H1 (cell line): Measurements from ENCODE around the gene CLRN1. TPM values are rescaled to one million over a fixed set of nuclear protein-coding genes. Genes with fewer than 3 reads are reported as not detected.

Experiments
- CTCF ChIA-PET: fragments of 300-600 bp; sonication (Branson Sonifier 250); formaldehyde crosslinking; loops from one replicate; lab custom pipeline; 2021; ENCODE audit not compliant: partially characterized antibody; lab: Charles Lee
- POLR2A ChIA-PET: fragments of 300-600 bp; sonication (Branson Sonifier 250); formaldehyde crosslinking; loops from one replicate; lab custom pipeline; 2021; ENCODE audit warnings: inconsistent platforms; ENCODE audit not compliant: partially characterized antibody; lab: Charles Lee
- DNase-seq, 2 experiments: peaks; one replicate each; pipeline versions ENCODE4 v3.0.0 to v3.0.0-alpha.2; 2010 to 2022; ENCODE audit warnings: low spot score in 2 of 2, low read depth in 1 of 2, mixed read lengths in 1 of 2
- FAIRE-seq: peaks from 2 replicates; lab custom pipeline; 2011; peaks lifted over from hg19 to GRCh38; lab: Jason Lieb, UNC
- H2AFZ ChIP-seq: 2 replicates; pipeline ENCODE4 v1.8.1; 2012; ENCODE audit warnings: low read length, inconsistent platforms
- H2AK5ac ChIP-seq: 2 replicates; pipeline ENCODE4 v1.6.1; 2013; ENCODE audit warnings: low read depth, low read length
- H2BK120ac ChIP-seq: replicated peaks from 2 replicates; pipeline ENCODE3; 2013; ENCODE audit warnings: low read depth, low read length, inconsistent platforms
- H2BK12ac ChIP-seq: 2 replicates; pipeline ENCODE4 v1.6.1; 2013; ENCODE audit warnings: low read depth, low read length
- H2BK15ac ChIP-seq: 2 replicates; pipeline ENCODE4 v1.6.1; 2013; ENCODE audit warnings: low read length
- H2BK20ac ChIP-seq: 2 replicates; pipeline ENCODE4 v1.6.1; 2013; ENCODE audit warnings: low read length
- H2BK5ac ChIP-seq: 2 replicates; pipeline ENCODE4 v1.6.1; 2013; ENCODE audit warnings: low read depth, low read length
- H3K14ac ChIP-seq: 2 replicates; pipeline ENCODE4 v1.6.1; 2013; ENCODE audit warnings: inconsistent platforms; ENCODE audit not compliant: insufficient read length
- H3K18ac ChIP-seq: 2 replicates; pipeline ENCODE4 v1.6.1; 2013; ENCODE audit warnings: low read length; ENCODE audit errors: extremely low read depth
- H3K23ac ChIP-seq: 2 replicates; pipeline ENCODE4 v1.6.1; 2013; ENCODE audit warnings: inconsistent platforms; ENCODE audit not compliant: insufficient read length
- H3K23me2 ChIP-seq: 2 replicates; pipeline ENCODE4 v1.6.1; 2013; ENCODE audit warnings: low read depth, low read length
- H3K27ac ChIP-seq: 2 replicates; pipeline ENCODE4 v1.6.1; 2011; ENCODE audit warnings: low read depth, low read length, inconsistent platforms
- H3K27me3 ChIP-seq, 4 experiments: replicated peaks in 1 of 4; 1 replicate in 1 of 4; 2 replicates in 3 of 4; pipeline versions ENCODE4 v1.6.1 to v1.8.1; 2011 to 2013; ENCODE audit warnings: low read length in 3 of 4, mild to moderate bottlenecking in 3 of 4, inconsistent platforms in 2 of 4, mixed read lengths in 2 of 4, moderate library complexity in 1 of 4; ENCODE audit not compliant: control insufficient read depth in 3 of 4, insufficient read depth in 3 of 4; ENCODE audit errors: extremely low read depth in 1 of 4
- H3K36me3 ChIP-seq, 4 experiments: 2 replicates each; pipeline versions ENCODE4 v1.6.1 to v1.8.1; 2011 to 2013; ENCODE audit warnings: mild to moderate bottlenecking in 4 of 4, low read length in 3 of 4, moderate library complexity in 2 of 4, control low read depth in 1 of 4, inconsistent platforms in 1 of 4; ENCODE audit not compliant: insufficient read depth in 4 of 4, control insufficient read depth in 2 of 4
- H3K4ac ChIP-seq: replicated peaks from 2 replicates; pipeline ENCODE3; 2013; ENCODE audit warnings: low read length, low read depth, mixed read lengths, inconsistent platforms; ENCODE audit not compliant: insufficient read length
- H3K4me1 ChIP-seq, 4 experiments: replicated peaks in 1 of 4; 1 replicate in 1 of 4; 2 replicates in 3 of 4; pipeline versions ENCODE4 v1.6.1 to v1.8.1; 2011 to 2013; ENCODE audit warnings: low read length in 3 of 4, inconsistent platforms in 2 of 4, mixed read lengths in 1 of 4; ENCODE audit not compliant: insufficient read depth in 4 of 4, control insufficient read depth in 3 of 4
- H3K4me2 ChIP-seq, 2 experiments: 2 replicates each; pipeline versions ENCODE4 v1.6.1 to v1.8.1; 2011 to 2013; ENCODE audit warnings: low read depth in 2 of 2, low read length in 2 of 2, control low read depth in 1 of 2, inconsistent platforms in 1 of 2, mild to moderate bottlenecking in 1 of 2; ENCODE audit not compliant: insufficient read depth in 1 of 2
- H3K4me3 ChIP-seq, 4 experiments: fragments of 200-600, 300-600 bp in 1 of 4; sonication (generic), shearing (Covaris generic), sonication (Bioruptor Twin) in 1 of 4; 2 replicates each; pipeline versions ENCODE4 v1.5.1 to v1.8.1; 2011 to 2016; ENCODE audit warnings: low read length in 4 of 4, low read depth in 3 of 4, control low read depth in 2 of 4, inconsistent platforms in 2 of 4, mild to moderate bottlenecking in 2 of 4, mixed read lengths in 1 of 4, moderate library complexity in 1 of 4; ENCODE audit not compliant: insufficient read depth in 2 of 4; ENCODE audit errors: extremely low read depth in 1 of 4
- H3K56ac ChIP-seq: replicated peaks from 2 replicates; pipeline ENCODE3; 2013; ENCODE audit warnings: low read depth, mild to moderate bottlenecking, mixed read lengths, low read length, inconsistent platforms; ENCODE audit not compliant: insufficient read length
- H3K79me1 ChIP-seq: 2 replicates; pipeline ENCODE4 v1.6.1; 2013; ENCODE audit warnings: low read depth, low read length, control low read depth
- H3K79me2 ChIP-seq, 2 experiments: 2 replicates each; pipeline versions ENCODE4 v1.6.1 to v1.8.1; 2012 to 2013; ENCODE audit warnings: low read length in 2 of 2, mild to moderate bottlenecking in 2 of 2, inconsistent platforms in 1 of 2; ENCODE audit not compliant: insufficient read depth in 2 of 2, control insufficient read depth in 1 of 2
- H3K9ac ChIP-seq, 4 experiments: replicated peaks in 1 of 4; 1 replicate in 1 of 4; 2 replicates in 3 of 4; pipeline versions ENCODE4 v1.6.1 to v1.8.1; 2011 to 2013; ENCODE audit warnings: low read depth in 3 of 4, low read length in 3 of 4, control low read depth in 2 of 4, mild to moderate bottlenecking in 2 of 4, moderate library complexity in 2 of 4, inconsistent platforms in 1 of 4; ENCODE audit errors: extremely low read depth in 1 of 4
- H3K9me3 ChIP-seq, 2 experiments: 2 replicates each; pipeline versions ENCODE4 v1.6.1 to v1.8.1; 2012 to 2013; ENCODE audit warnings: mild to moderate bottlenecking in 2 of 2, moderate library complexity in 2 of 2, control low read depth in 1 of 2, inconsistent platforms in 1 of 2, low read depth in 1 of 2, low read length in 1 of 2, mixed read lengths in 1 of 2; ENCODE audit not compliant: insufficient read depth in 2 of 2
- H4K20me1 ChIP-seq, 2 experiments: replicated peaks in 1 of 2; 2 replicates each; pipeline versions ENCODE3 to v1.8.1; 2011 to 2013; ENCODE audit warnings: inconsistent platforms in 2 of 2, low read length in 2 of 2, mild to moderate bottlenecking in 1 of 2; ENCODE audit not compliant: insufficient read depth in 2 of 2, control insufficient read depth in 1 of 2
- H4K5ac ChIP-seq: 2 replicates; pipeline ENCODE4 v1.6.1; 2013; ENCODE audit warnings: low read length, low read depth, mixed read lengths, inconsistent platforms; ENCODE audit not compliant: insufficient read length
- H4K8ac ChIP-seq: 2 replicates; pipeline ENCODE4 v1.8.0; 2013; ENCODE audit warnings: mild to moderate bottlenecking, moderate library complexity, low read length, inconsistent platforms; ENCODE audit not compliant: insufficient read depth; ENCODE audit errors: extremely low read depth
- H4K91ac ChIP-seq: replicated peaks from 2 replicates; pipeline ENCODE3; 2013; ENCODE audit warnings: low read length, mixed read lengths, inconsistent platforms; ENCODE audit not compliant: insufficient read length
- ATF2 ChIP-seq: IDR thresholded peaks from 2 replicates; pipeline ENCODE4 v1.6.1; 2012; ENCODE audit warnings: low read length, inconsistent platforms
- BRCA1 ChIP-seq: IDR thresholded peaks from 2 replicates; pipeline ENCODE4 v1.6.1; 2012; ENCODE audit warnings: low read depth, low read length, improper control_type of control experiment
- CEBPB ChIP-seq: IDR thresholded peaks from 2 replicates; pipeline ENCODE4 v1.6.1; 2012; ENCODE audit warnings: low read depth, low read length
- EGR1 ChIP-seq: IDR thresholded peaks from 2 replicates; pipeline ENCODE4 v1.6.1; 2011; ENCODE audit warnings: low read depth, low read length, borderline replicate concordance
- EP300 ChIP-seq, 2 experiments: IDR thresholded peaks; 1 replicate in 1 of 2; 2 replicates in 1 of 2; pipeline ENCODE4 v1.6.1; 2011 to 2012; ENCODE audit warnings: low read depth in 2 of 2, low read length in 2 of 2, mild to moderate bottlenecking in 2 of 2, borderline replicate concordance in 1 of 2, inconsistent platforms in 1 of 2, moderate library complexity in 1 of 2
- FOSL1 ChIP-seq: IDR thresholded peaks from 2 replicates; pipeline ENCODE4 v1.6.1; 2011; ENCODE audit warnings: mild to moderate bottlenecking, low read depth, low read length, moderate library complexity; ENCODE audit not compliant: insufficient read depth
- MAFK ChIP-seq: IDR thresholded peaks from 2 replicates; pipeline ENCODE4 v1.6.1; 2012; ENCODE audit warnings: low read depth, mild to moderate bottlenecking, improper control_type of control experiment, low read length
- NRF1 ChIP-seq: IDR thresholded peaks from 2 replicates; pipeline ENCODE4 v1.6.1; 2011; ENCODE audit warnings: mild to moderate bottlenecking, low read depth, low read length, improper control_type of control experiment
- RXRA ChIP-seq: IDR thresholded peaks from 2 replicates; pipeline ENCODE4 v1.6.1; 2011; ENCODE audit warnings: low read depth, mild to moderate bottlenecking, low read length, moderate library complexity; ENCODE audit not compliant: insufficient read depth
- SAP30 ChIP-seq: fragments of 300-600 bp; sonication (generic); IDR thresholded peaks from 2 replicates; pipeline ENCODE4 v1.7.1; 2012; ENCODE audit warnings: low read length, moderate library complexity, mild to moderate bottlenecking, inconsistent platforms; ENCODE audit not compliant: insufficient read depth, insufficient replicate concordance
- SP4 ChIP-seq: IDR thresholded peaks from 2 replicates; pipeline ENCODE4 v1.6.1; 2012; ENCODE audit warnings: low read length, inconsistent platforms
- SUZ12 ChIP-seq: fragments of 200-600 bp; sonication (generic); IDR thresholded peaks from 2 replicates; pipeline ENCODE4 v1.6.1; 2012; ENCODE audit warnings: mild to moderate bottlenecking, inconsistent platforms, low read length, moderate library complexity, mixed read lengths
- TBP ChIP-seq: IDR thresholded peaks from 2 replicates; pipeline ENCODE4 v1.6.1; 2011; ENCODE audit warnings: low read depth, low read length, improper control_type of control experiment
- WGBS, 2 experiments: shearing (Covaris generic) in 1 of 2; methylation state at CpG; one replicate each; pipeline versions ENCODE4 v1.1.6 to v1.1.7; 2013 to 2015; ENCODE audit warnings: low lambda C conversion rate in 2 of 2, mixed read lengths in 2 of 2, inconsistent platforms in 1 of 2, low coverage in 1 of 2, missing lambda C conversion rate in 1 of 2; ENCODE audit not compliant: insufficient replicate concordance in 2 of 2, insufficient coverage in 1 of 2, insufficient read length in 1 of 2; ENCODE audit errors: extremely low coverage in 1 of 2, missing lambda C conversion rate in 1 of 2; 5-methylcytosine and 5-hydroxymethylcytosine counted together
- polyA plus RNA-seq, 7 experiments: library from polyadenylated mRNA; depleted of rRNA in 3 of 7; stranded (reverse) in 5 of 7; unstranded in 2 of 7; fragments of >200 nt in 5 of 7; fragments of 200-250 nt in 2 of 7; gene quantifications; 1 replicate in 5 of 7; 2 replicates in 1 of 7; 4 replicates in 1 of 7; pipeline versions ENCODE4 v1.2.1 to v1.2.3, GENCODE V29; 2011 to 2013; ENCODE audit warnings: missing spikeins in 2 of 7, mixed read lengths in 2 of 7
- total RNA-seq: library from RNA; stranded (reverse); fragmentation: NEBNext Ultra II Directional; extraction: Animal tissue kit (Norgen Biotek cat#: 25700); gene quantifications from 2 replicates; pipeline ENCODE4 v1.2.1, GENCODE V29; 2021

Gene CLRN1
- total and polyA plus RNA-seq, 2 of the 8 experiments (the other 6 are each of a cell fraction or from before 2014, with no cell fraction given) = 0.20 to 0.35 TPM

GRCh38 chr3:150965436-150965835 lies 7.1 kb downstream of the CLRN1 start:
- POLR2A ChIA-PET = no interaction called here
- Histone ChIP-seq H3K18ac (no peak overlapping the region), H2BK20ac (no peak overlapping the region), H3K23me2 (no peaks in the 10 kb centered on the region), H2BK5ac (no peak overlapping the region), H2BK12ac (no peak overlapping the region), H2BK120ac (no peak overlapping the region), H3K14ac (no peak overlapping the region), H3K56ac (no peak overlapping the region), H3K79me1 (no peaks in the 10 kb centered on the region), H4K20me1 (no peaks in the 10 kb centered on the region), H3K79me2 (no peaks in the 10 kb centered on the region), H4K8ac (no peak overlapping the region), H2AFZ (no peak overlapping the region), H3K27me3 (no peaks in the 10 kb centered on the region), H3K27ac (no peak overlapping the region), H3K4me2 (no peak overlapping the region), H2BK15ac (no peak overlapping the region), H3K36me3 (no peaks in the 10 kb centered on the region), H3K9me3 (no peaks in the 10 kb centered on the region), H3K4me1 (no peaks in the 10 kb centered on the region), H4K5ac (no peak overlapping the region), H3K4me3 (no peak overlapping the region), H2AK5ac (no peak overlapping the region), H4K91ac (no peak overlapping the region), H3K9ac (no peak overlapping the region), H3K23ac (no peak overlapping the region), H3K4ac (no peak overlapping the region)
- 97% methylated on average over 2 of the region's 2 CpGs; no CpG with 5 or more reads in 1 of the 2 experiments for WGBS, 2 experiments
- FAIRE-seq (no peak), DNase-seq (no peak)
- CTCF ChIA-PET = no interaction called here
- TF ChIP-seq TBP = no peak
- no peak for TF ChIP-seq NRF1
- TF ChIP-seq SP4 = no peak
- TF ChIP-seq FOSL1 = no peak
- no peak for TF ChIP-seq BRCA1
- TF ChIP-seq EP300 (IDR thresholded peaks at IDR 0.05; ENCODE audit: borderline replicate concordance in 1 of 2, low read depth in 2 of 2, low read length in 2 of 2) = no peak
- no peak for TF ChIP-seq EGR1
- no peak for TF ChIP-seq SUZ12
- TF ChIP-seq RXRA = no peak
- TF ChIP-seq CEBPB = no peak
- no peak for TF ChIP-seq ATF2
- TF ChIP-seq SAP30 = no peak
- no peak for TF ChIP-seq MAFK
